ENCODE results near the gene ORMDL1. TPM values are rescaled to one million over a fixed set of nuclear protein-coding genes. Genes with fewer than 3 reads are reported as not detected.

Gene ORMDL1, protein sequence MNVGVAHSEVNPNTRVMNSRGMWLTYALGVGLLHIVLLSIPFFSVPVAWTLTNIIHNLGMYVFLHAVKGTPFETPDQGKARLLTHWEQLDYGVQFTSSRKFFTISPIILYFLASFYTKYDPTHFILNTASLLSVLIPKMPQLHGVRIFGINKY
- total RNA-seq (100 to 1,000 TPM in 2 of 5 donors, 10 to 100 TPM in 3; 25.8 to 115 (median 75.9) TPM), polyA plus RNA-seq (10 to 100 TPM; 25.2 to 70.6 (median 26.3) TPM)
- long read RNA-seq, donor 1, transcript ORMDL1-203 (4 exons, 2,009 nt) = major isoform, 9 of 14 reads
- long read RNA-seq, donor 1, partial matches to known transcripts = 0 of 14 reads
- long read RNA-seq, donor 1, other reads (novel, unspliced or antisense) = 0 of 14 reads
- long read RNA-seq, donor 2, transcript ORMDL1-201 (3 exons, 2,692 nt) = minor isoform, 6 of 31 reads
- long read RNA-seq, donor 2, transcript ORMDL1-203 (4 exons, 2,009 nt) = major isoform, 12 of 31 reads
- long read RNA-seq, donor 2, partial matches to known transcripts = 10 of 31 reads
- long read RNA-seq, donor 2, other reads (novel, unspliced or antisense) = 0 of 31 reads
- long read RNA-seq, donor 3, transcript ORMDL1-203 (4 exons, 2,009 nt) = major isoform, 12 of 25 reads
- long read RNA-seq, donor 3, transcript ORMDL1-201 (3 exons, 2,692 nt) = minor isoform, 9 of 25 reads
- long read RNA-seq, donor 3, partial matches to known transcripts = 0 of 25 reads
- long read RNA-seq, donor 3, other reads (novel, unspliced or antisense) = 0 of 25 reads
- long read RNA-seq, donor 4, partial matches to known transcripts = 0 of 2 reads
- long read RNA-seq, donor 4, other reads (novel, unspliced or antisense) = 0 of 2 reads
- long read RNA-seq, donor 5, transcript ORMDL1-201 (3 exons, 2,692 nt) = major isoform, 12 of 26 reads
- long read RNA-seq, donor 5, transcript ORMDL1-203 (4 exons, 2,009 nt) = minor isoform, 10 of 26 reads
- long read RNA-seq, donor 5, partial matches to known transcripts = 0 of 26 reads
- long read RNA-seq, donor 5, other reads (novel, unspliced or antisense) = 0 of 26 reads
- long read RNA-seq, donor 6 = 0 reads
- long read RNA-seq, donor 7, transcript ORMDL1-201 (3 exons, 2,692 nt) = minor isoform, 13 of 38 reads
- long read RNA-seq, donor 7, transcript ORMDL1-203 (4 exons, 2,009 nt) = major isoform, 17 of 38 reads
- long read RNA-seq, donor 7, partial matches to known transcripts = 5 of 38 reads
- long read RNA-seq, donor 7, other reads (novel, unspliced or antisense) = 0 of 38 reads
- long read RNA-seq, donor 8, transcript ORMDL1-201 (3 exons, 2,692 nt) = major isoform, 19 of 42 reads
- long read RNA-seq, donor 8, transcript ORMDL1-203 (4 exons, 2,009 nt) = minor isoform, 13 of 42 reads
- long read RNA-seq, donor 8, partial matches to known transcripts = 5 of 42 reads
- long read RNA-seq, donor 8, other reads (novel, unspliced or antisense) = 0 of 42 reads
- long read RNA-seq, donor 9, transcript ORMDL1-201 (3 exons, 2,692 nt) = minor isoform, 9 of 29 reads
- long read RNA-seq, donor 9, transcript ORMDL1-202 (5 exons, 1,137 nt) = minor isoform, 7 of 29 reads
- long read RNA-seq, donor 9, transcript ORMDL1-203 (4 exons, 2,009 nt) = major isoform, 11 of 29 reads
- long read RNA-seq, donor 9, partial matches to known transcripts = 0 of 29 reads
- long read RNA-seq, donor 9, other reads (novel, unspliced or antisense) = 0 of 29 reads
- long read RNA-seq, donor 10, transcript ORMDL1-201 (3 exons, 2,692 nt) = major isoform, 13 of 16 reads
- long read RNA-seq, donor 10, partial matches to known transcripts = 0 of 16 reads
- long read RNA-seq, donor 10, other reads (novel, unspliced or antisense) = 0 of 16 reads

DNA sequence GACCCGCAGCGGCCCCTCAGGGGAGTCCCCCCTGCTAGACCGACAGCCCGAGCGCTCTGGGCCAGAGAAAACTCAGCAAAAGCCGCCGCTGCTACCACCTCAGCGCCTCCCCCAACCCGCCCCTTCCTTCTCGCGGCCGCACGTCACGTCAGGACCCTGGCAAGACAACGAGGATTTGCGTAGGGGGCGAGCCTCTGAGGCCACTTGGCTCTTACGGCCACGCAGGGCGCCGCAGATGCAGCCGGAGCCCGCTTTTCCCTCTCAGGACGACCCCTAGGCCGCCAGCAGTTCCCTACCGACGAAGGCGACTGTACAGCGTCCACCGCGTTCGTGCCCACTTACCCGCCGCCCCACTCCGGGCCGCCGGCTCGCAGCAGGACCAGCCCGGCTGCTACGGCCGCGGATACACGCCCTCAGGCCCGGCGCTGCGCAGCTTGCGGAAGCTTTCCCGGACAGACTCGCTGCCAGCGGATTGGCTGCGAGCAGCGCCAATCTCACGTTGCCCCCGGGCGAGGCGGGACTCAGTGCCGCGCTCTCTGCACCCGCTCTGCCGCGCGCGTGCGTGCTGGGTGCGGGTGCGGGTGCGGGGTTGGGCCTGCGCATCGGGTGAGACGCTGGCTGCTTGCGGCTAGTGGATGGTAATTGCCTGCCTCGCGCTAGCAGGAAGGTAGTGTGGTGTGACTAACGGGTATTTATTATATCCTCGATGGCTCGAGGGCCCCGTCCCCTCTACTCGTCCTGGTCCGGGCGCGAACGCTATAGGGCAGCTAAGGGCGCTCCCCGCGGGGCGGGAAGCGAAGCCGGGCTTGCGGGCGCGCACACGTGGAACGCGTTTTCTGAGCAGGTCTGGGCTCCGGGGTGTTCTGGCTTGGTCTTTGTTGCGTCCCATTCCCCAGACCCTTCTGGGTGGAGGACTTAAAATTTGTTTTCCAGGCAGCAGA is at the start of gene ORMDL1, which contains the start of gene PMS1:
TSS of gene ORMDL1 (minus strand) at position 413 of the 941 bp plus-strand sequence. CDS start 1,744 bp downstream, outside the sequence.
TSS of gene PMS1 (plus strand) at position 524 of the 941 bp plus-strand sequence. CDS start 7,360 bp downstream, outside the sequence.
- H3K4me3 ChIP-seq = peak within 1 kb of the TSS; percentile 58 to 73 (median 64)
- peaks cover 23 to 53% (median 39%) of the 10 kb centered on the region in 4 donors for H3K4me1 ChIP-seq
- intact Hi-C loops (cut with DNase I; ENCODE audit: low total_unique reads) = no loop called here
- 0% methylated on average over 53 to 96 of the region's 96 CpGs for WGBS, 5 donors
- TF ChIP-seq, protein P1, sequence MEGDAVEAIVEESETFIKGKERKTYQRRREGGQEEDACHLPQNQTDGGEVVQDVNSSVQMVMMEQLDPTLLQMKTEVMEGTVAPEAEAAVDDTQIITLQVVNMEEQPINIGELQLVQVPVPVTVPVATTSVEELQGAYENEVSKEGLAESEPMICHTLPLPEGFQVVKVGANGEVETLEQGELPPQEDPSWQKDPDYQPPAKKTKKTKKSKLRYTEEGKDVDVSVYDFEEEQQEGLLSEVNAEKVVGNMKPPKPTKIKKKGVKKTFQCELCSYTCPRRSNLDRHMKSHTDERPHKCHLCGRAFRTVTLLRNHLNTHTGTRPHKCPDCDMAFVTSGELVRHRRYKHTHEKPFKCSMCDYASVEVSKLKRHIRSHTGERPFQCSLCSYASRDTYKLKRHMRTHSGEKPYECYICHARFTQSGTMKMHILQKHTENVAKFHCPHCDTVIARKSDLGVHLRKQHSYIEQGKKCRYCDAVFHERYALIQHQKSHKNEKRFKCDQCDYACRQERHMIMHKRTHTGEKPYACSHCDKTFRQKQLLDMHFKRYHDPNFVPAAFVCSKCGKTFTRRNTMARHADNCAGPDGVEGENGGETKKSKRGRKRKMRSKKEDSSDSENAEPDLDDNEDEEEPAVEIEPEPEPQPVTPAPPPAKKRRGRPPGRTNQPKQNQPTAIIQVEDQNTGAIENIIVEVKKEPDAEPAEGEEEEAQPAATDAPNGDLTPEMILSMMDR (IDR thresholded peaks at IDR 0.05) = no peak
- no peak for TF ChIP-seq EP300 (IDR thresholded peaks at IDR 0.05)
- TF ChIP-seq POLR2A (IDR thresholded peaks at IDR 0.05) = peak in 2 of 4 donors; percentile 56 to 91
- peak; percentile 88 to 97 (median 96) for TF ChIP-seq POLR2AphosphoS5 (IDR thresholded peaks at IDR 0.05)
- H3K27ac ChIP-seq = peak within 1 kb of the TSS; percentile 87 to 98 (median 97)
- H3K9me3 ChIP-seq = no peaks in the 10 kb centered on the region
- H3K27me3 ChIP-seq = no peaks in the 10 kb centered on the region
- peaks cover 7 to 31% (median 19%) of the 10 kb centered on the region in 4 donors for H3K36me3 ChIP-seq
- DNase-seq = peak; percentile 97 to 99

DNA sequence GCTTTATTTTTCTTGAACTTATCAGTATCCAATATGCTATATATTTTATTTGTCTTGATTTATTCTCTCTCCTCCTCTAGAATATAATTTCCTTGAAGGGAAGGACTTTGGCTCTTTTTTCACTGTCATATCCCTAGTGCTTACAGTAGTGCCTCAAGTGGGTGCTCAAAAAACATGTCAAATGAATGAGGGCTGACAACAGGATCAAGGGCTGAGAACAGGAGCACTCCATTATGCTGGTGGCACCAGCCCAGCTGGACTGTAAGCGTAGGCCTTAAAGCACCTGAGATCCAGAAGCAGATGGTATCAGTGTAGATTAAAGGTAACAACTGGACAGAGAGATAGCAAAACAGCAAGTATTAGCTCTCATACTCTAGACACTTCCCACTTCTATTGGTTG is 46.4 kb upstream of the ORMDL1 start:
- no peaks in the 10 kb centered on the region for H3K27me3 ChIP-seq
- H3K4me3 ChIP-seq = no peak overlapping the region
- H3K4me1 ChIP-seq = peaks cover 0 to 4% (median 0%) of the 10 kb centered on the region in 4 donors
- no peak overlapping the region for H3K27ac ChIP-seq
- H3K9me3 ChIP-seq = no peaks in the 10 kb centered on the region
- intact Hi-C loops (cut with DNase I; ENCODE audit: low total_unique reads) = no loop called here
- no peak for TF ChIP-seq POLR2A (IDR thresholded peaks at IDR 0.05)
- TF ChIP-seq POLR2AphosphoS5 (IDR thresholded peaks at IDR 0.05) = no peak
- no peak for TF ChIP-seq EP300 (IDR thresholded peaks at IDR 0.05)
- TF ChIP-seq, protein P1 (IDR thresholded peaks at IDR 0.05) = no peak
- WGBS, 5 donors = 90 to 97% (median 92%) methylated on average over 1 of the region's 1 CpG
- peaks cover 0 to 10% (median 2%) of the 10 kb centered on the region in 4 donors for H3K36me3 ChIP-seq
- DNase-seq = no peak
